Measurements from ENCODE around the gene GTPBP2. TPM values are rescaled to one million over a fixed set of nuclear protein-coding genes. Genes with fewer than 3 reads are reported as not detected.

GTPBP2 gene
- total and polyA plus RNA-seq, 2 of the 13 experiments (the other 11 are each of a cell fraction or from before 2014, with no cell fraction given) = 26.9 to 88.2 TPM

GRCh38 chr6:43623880-43624785 lies 4.9 kb downstream of the GTPBP2 start:
- FAIRE-seq (no peak), ATAC-seq (no peak), DNase-seq (ENCODE audit: low spot score) (no peak)
- CTCF ChIA-PET (ENCODE audit: low intra/inter-chr PET ratio, low total read pairs) = no interaction called here
- Histone ChIP-seq H3K27ac (ENCODE audit: extremely low read length, insufficient read depth, low read length) (no peak overlapping the region), H2AFZ (ENCODE audit: low read length) (no peak overlapping the region), H3K79me2 (ENCODE audit: insufficient read depth, low read length) (peaks cover 17% of the 10 kb centered on the region), H3K9me3 (ENCODE audit: low read length) (no peaks in the 10 kb centered on the region), H3K4me1 (ENCODE audit: insufficient read depth, low read length) (peaks cover 24% of the 10 kb centered on the region), H3K36me3 (replicated peaks in 1 of 2; ENCODE audit: control insufficient read depth in 1 of 2, insufficient read depth in 2 of 2, low read length in 2 of 2) (peaks cover 44 to 61% of the 10 kb centered on the region in 2 experiments), H4K20me1 (ENCODE audit: insufficient read depth, low read length) (no peaks in the 10 kb centered on the region), H3K4me2 (ENCODE audit: low read depth, low read length) (no peak overlapping the region), H3K9ac (ENCODE audit: insufficient read depth, low read depth, low read length) (no peak overlapping the region), H3K4me3 (replicated peaks in 1 of 3; ENCODE audit: insufficient read depth in 1 of 3, low read depth in 2 of 3, low read length in 3 of 3) (no peak overlapping the region), H3K27me3 (ENCODE audit: control insufficient read depth in 1 of 2, insufficient read depth in 2 of 2, low read length in 2 of 2) (no peaks in the 10 kb centered on the region; a peak in 1 of 5 replicates)
- no TSS peak for BruUV-seq (replicated peaks)
- in situ Hi-C loops (cut with HindIII; ENCODE audit: extremely low pct_ligation_motif_present, low pct_unique_long_range_greater_than_20kb) (no loop called here), intact Hi-C loops (cut with micrococcal nuclease; ENCODE audit: unreplicated experiment) (no loop called here)
- POLR2A ChIA-PET = no interaction called here
- 96% methylated on average over 8 of the region's 12 CpGs for WGBS (ENCODE audit: low lambda C conversion rate)
- TF ChIP-seq RBFOX2 (IDR thresholded peaks at IDR 0.05; ENCODE audit: low read depth, low read length) (0 out of 2 replicates have a peak, but pooled peaks have one; percentile 39), ZNF326 (CRISPR knock-in tag; IDR thresholded peaks at IDR 0.05; ENCODE audit: borderline replicate concordance) (no peak), SSRP1 (CRISPR knock-in tag; IDR thresholded peaks at IDR 0.05) (0 out of 2 replicates have a peak, but pooled peaks have one; percentile 10), CCDC6 (CRISPR knock-in tag; IDR thresholded peaks at IDR 0.05) (peak; percentile 20; the same call in 1 of the 2 replicates), HMG20A (CRISPR knock-in tag; IDR thresholded peaks at IDR 0.05; ENCODE audit: borderline replicate concordance) (no peak), ZNF577 (CRISPR knock-in tag; IDR thresholded peaks at IDR 0.05; ENCODE audit: borderline replicate concordance, low read depth) (no peak)

DNA sequence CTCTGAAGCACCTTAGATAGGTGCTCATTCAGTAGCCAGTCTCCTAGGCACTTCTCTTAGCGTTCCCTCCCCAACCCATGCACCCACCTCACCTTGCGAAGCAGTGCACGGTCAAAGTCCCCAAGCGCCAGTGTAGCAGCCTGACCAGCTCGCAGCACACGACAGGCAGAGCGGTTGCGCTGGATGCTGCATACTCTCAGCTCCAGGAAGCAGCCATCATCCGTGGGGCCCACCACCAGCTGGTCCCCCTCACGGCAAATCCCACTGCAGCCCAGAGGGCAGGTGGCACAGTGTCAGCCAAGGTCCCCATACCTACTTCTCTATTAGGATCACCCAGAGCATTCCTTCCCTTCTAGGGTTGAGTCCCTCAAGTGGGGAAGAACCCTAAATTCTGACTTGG lies 6.5 kb downstream of the GTPBP2 start:
- Histone ChIP-seq H3K4me2 (ENCODE audit: low read depth, low read length) (no peak overlapping the region), H3K4me1 (ENCODE audit: insufficient read depth, low read length) (peaks cover 20% of the 10 kb centered on the region), H3K9ac (ENCODE audit: insufficient read depth, low read depth, low read length) (no peak overlapping the region), H3K36me3 (replicated peaks in 1 of 2; ENCODE audit: control insufficient read depth in 1 of 2, insufficient read depth in 2 of 2, low read length in 2 of 2) (peaks cover 44 to 61% of the 10 kb centered on the region in 2 experiments), H3K27me3 (ENCODE audit: control insufficient read depth in 1 of 2, insufficient read depth in 2 of 2, low read length in 2 of 2) (no peaks in the 10 kb centered on the region), H3K4me3 (replicated peaks in 1 of 3; ENCODE audit: insufficient read depth in 1 of 3, low read depth in 2 of 3, low read length in 3 of 3) (no peak overlapping the region), H2AFZ (ENCODE audit: low read length) (no peak overlapping the region), H3K27ac (ENCODE audit: extremely low read length, insufficient read depth, low read length) (no peak overlapping the region), H4K20me1 (ENCODE audit: insufficient read depth, low read length) (no peaks in the 10 kb centered on the region), H3K79me2 (ENCODE audit: insufficient read depth, low read length) (peaks cover 7% of the 10 kb centered on the region), H3K9me3 (ENCODE audit: low read length) (no peaks in the 10 kb centered on the region)
- ChIA-PET CTCF (ENCODE audit: low intra/inter-chr PET ratio, low total read pairs) (no interaction called here), POLR2A (interaction anchor here (1.0 to 1.5 kb wide), 2 partner anchors 16 to 47 kb away, joined by 3 read pairs; no protein-coding TSS in a partner anchor)
- DNase-seq (ENCODE audit: low spot score) (no peak), ATAC-seq (no peak), FAIRE-seq (no peak)
- no TSS peak for BruUV-seq (replicated peaks)
- intact Hi-C loops (cut with micrococcal nuclease; ENCODE audit: unreplicated experiment) = no loop called here
- 96% methylated on average over 10 of the region's 10 CpGs for WGBS (ENCODE audit: low lambda C conversion rate)
- in situ Hi-C loops (cut with HindIII; ENCODE audit: extremely low pct_ligation_motif_present, low pct_unique_long_range_greater_than_20kb) = no loop called here
- TF ChIP-seq MLX (CRISPR knock-in tag; IDR thresholded peaks at IDR 0.05) = no peak
- no peak for TF ChIP-seq PAXIP1 (CRISPR knock-in tag; conservative IDR thresholded peaks at IDR 0.05)
- peak; percentile 40; the same call in 1 of the 2 replicates for TF ChIP-seq RBFOX2 (IDR thresholded peaks at IDR 0.05; ENCODE audit: low read depth, low read length)
- no peak for TF ChIP-seq ZNF382 (CRISPR knock-in tag; IDR thresholded peaks at IDR 0.05; ENCODE audit: borderline replicate concordance)
- TF ChIP-seq NRL (CRISPR knock-in tag; IDR thresholded peaks at IDR 0.05; ENCODE audit: borderline replicate concordance) = no peak
- peak; percentile 46 for TF ChIP-seq AGO2 (optimal IDR thresholded peaks at IDR 0.05; ENCODE audit: low read depth, low read length)
- peak; percentile 46 for TF ChIP-seq RBM22 (optimal IDR thresholded peaks at IDR 0.05; ENCODE audit: low read length)
